Measurements from ENCODE around the gene AKR1C4. TPM values are rescaled to one million over a fixed set of nuclear protein-coding genes. Genes with fewer than 3 reads are reported as not detected.
"Not testable (repeated sequence)": the region's sequence is repeated elsewhere in the genome, so short reads cannot be mapped to it uniquely, and the experiment has no call there.

Gene AKR1C4
- total RNA-seq, 1 experiment from 2014 or later = not detected

GRCh38 chr10:5159126-5159525 is 37.5 kb upstream of the AKR1C4 start:
- H2AFZ ChIP-seq (ENCODE audit: low read length) = no peak overlapping the region
- peaks cover 4% of the 10 kb centered on the region; the same call in 1 of the 2 replicates for H3K9me3 ChIP-seq (ENCODE audit: low read length)
- H3K4me1 ChIP-seq (ENCODE audit: low read length) = no peaks in the 10 kb centered on the region

GRCh38 chr10:5163487-5163886 is 33.1 kb upstream of the AKR1C4 start:
- Histone ChIP-seq H3K27ac (ENCODE audit: low read length) (no peak overlapping the region), H3K9ac (ENCODE audit: low read length) (no peak overlapping the region), H3K4me2 (ENCODE audit: low read depth, low read length, poor library complexity, severe bottlenecking) (no peak overlapping the region)

More at GRCh38 chr10:5159126-5159525, 37.5 kb upstream of the AKR1C4 start:
- Histone ChIP-seq H3K9ac (ENCODE audit: low read length) (no peak overlapping the region), H3K9me2 (replicated peaks; ENCODE audit: insufficient read depth, low read length) (no peaks in the 10 kb centered on the region), H3K27me3 (ENCODE audit: low read length) (no peaks in the 10 kb centered on the region), H3K27ac (ENCODE audit: low read length) (no peak overlapping the region), H3K36me3 (ENCODE audit: insufficient read depth, low read length) (no peaks in the 10 kb centered on the region), H3K79me2 (ENCODE audit: low read length) (no peaks in the 10 kb centered on the region), H4K20me1 (ENCODE audit: insufficient read depth, low read depth, low read length) (no peaks in the 10 kb centered on the region), H3K4me2 (ENCODE audit: low read depth, low read length, poor library complexity, severe bottlenecking) (no peak overlapping the region), H3K4me3 (ENCODE audit: low read length) (no peak overlapping the region)
- DNase-seq = no peak

GRCh38 chr10:5165738-5166137 is 30.9 kb upstream of the AKR1C4 start:
- no peak overlapping the region for H3K9ac ChIP-seq (ENCODE audit: low read length)
- H3K36me3 ChIP-seq (ENCODE audit: insufficient read depth, low read length) = no peaks in the 10 kb centered on the region
- no peaks in the 10 kb centered on the region for H3K9me2 ChIP-seq (replicated peaks; ENCODE audit: insufficient read depth, low read length)
- H3K27me3 ChIP-seq (ENCODE audit: low read length) = no peaks in the 10 kb centered on the region
- H3K4me1 ChIP-seq (ENCODE audit: low read length) = no peaks in the 10 kb centered on the region
- DNase-seq = no peak
- no peak overlapping the region for H3K27ac ChIP-seq (ENCODE audit: low read length)
- H2AFZ ChIP-seq (ENCODE audit: low read length) = no peak overlapping the region
- no peaks in the 10 kb centered on the region for H3K79me2 ChIP-seq (ENCODE audit: low read length)
- no peaks in the 10 kb centered on the region for H4K20me1 ChIP-seq (ENCODE audit: insufficient read depth, low read depth, low read length)
- H3K9me3 ChIP-seq (ENCODE audit: low read length) = peaks cover 16% of the 10 kb centered on the region
- H3K4me3 ChIP-seq (ENCODE audit: low read length) = no peak overlapping the region
- no peak overlapping the region for H3K4me2 ChIP-seq (ENCODE audit: low read depth, low read length, poor library complexity, severe bottlenecking)

More at GRCh38 chr10:5163487-5163886, 33.1 kb upstream of the AKR1C4 start:
- Histone ChIP-seq H3K36me3 (ENCODE audit: insufficient read depth, low read length) (no peaks in the 10 kb centered on the region), H3K9me2 (replicated peaks; ENCODE audit: insufficient read depth, low read length) (no peaks in the 10 kb centered on the region), H3K27me3 (ENCODE audit: low read length) (no peaks in the 10 kb centered on the region), H3K4me3 (ENCODE audit: low read length) (no peak overlapping the region), H3K4me1 (ENCODE audit: low read length) (no peaks in the 10 kb centered on the region), H3K9me3 (ENCODE audit: low read length) (peaks cover 16% of the 10 kb centered on the region), H3K79me2 (ENCODE audit: low read length) (no peaks in the 10 kb centered on the region), H4K20me1 (ENCODE audit: insufficient read depth, low read depth, low read length) (no peaks in the 10 kb centered on the region), H2AFZ (ENCODE audit: low read length) (no peak overlapping the region)
- no peak for DNase-seq

GRCh38 chr10:5168897-5169420 is 27.7 kb upstream of the AKR1C4 start:
- Histone ChIP-seq H3K27ac (ENCODE audit: low read length) (no peak overlapping the region), H3K9me2 (replicated peaks; ENCODE audit: insufficient read depth, low read length) (no peaks in the 10 kb centered on the region), H4K20me1 (ENCODE audit: insufficient read depth, low read depth, low read length) (no peaks in the 10 kb centered on the region), H3K4me2 (ENCODE audit: low read depth, low read length, poor library complexity, severe bottlenecking) (no peak overlapping the region), H3K27me3 (ENCODE audit: low read length) (no peaks in the 10 kb centered on the region), H3K4me1 (ENCODE audit: low read length) (no peaks in the 10 kb centered on the region), H3K79me2 (ENCODE audit: low read length) (no peaks in the 10 kb centered on the region), H3K9me3 (ENCODE audit: low read length) (peaks cover 12% of the 10 kb centered on the region), H3K36me3 (ENCODE audit: insufficient read depth, low read length) (no peaks in the 10 kb centered on the region), H2AFZ (ENCODE audit: low read length) (no peak overlapping the region), H3K9ac (ENCODE audit: low read length) (no peak overlapping the region), H3K4me3 (ENCODE audit: low read length) (no peak overlapping the region)
- DNase-seq = no peak

- H3K4me3 ChIP-seq (ENCODE audit: low read length); H3K79me2 ChIP-seq (ENCODE audit: low read length); H3K9me3 ChIP-seq (ENCODE audit: low read length); H4K20me1 ChIP-seq (ENCODE audit: insufficient read depth, low read depth, low read length); DNase-seq; H2AFZ ChIP-seq (ENCODE audit: low read length); H3K36me3 ChIP-seq (ENCODE audit: insufficient read depth, low read length); H3K27ac ChIP-seq (ENCODE audit: low read length); H3K4me2 ChIP-seq (ENCODE audit: low read depth, low read length, poor library complexity, severe bottlenecking); H3K27me3 ChIP-seq (ENCODE audit: low read length); H3K9ac ChIP-seq (ENCODE audit: low read length); H3K9me2 ChIP-seq (replicated peaks; ENCODE audit: insufficient read depth, low read length); H3K4me1 ChIP-seq (ENCODE audit: low read length): not testable (repeated sequence)
Observed at GRCh38 chr10:5175581-5175980, 21.1 kb upstream of the AKR1C4 start.

- not testable (repeated sequence) for H3K27me3 ChIP-seq (ENCODE audit: low read length); H3K79me2 ChIP-seq (ENCODE audit: low read length); H3K4me3 ChIP-seq (ENCODE audit: low read length); H2AFZ ChIP-seq (ENCODE audit: low read length); H3K9me2 ChIP-seq (replicated peaks; ENCODE audit: insufficient read depth, low read length); H3K4me2 ChIP-seq (ENCODE audit: low read depth, low read length, poor library complexity, severe bottlenecking); DNase-seq; H3K4me1 ChIP-seq (ENCODE audit: low read length); H3K36me3 ChIP-seq (ENCODE audit: insufficient read depth, low read length); H3K9me3 ChIP-seq (ENCODE audit: low read length); H3K9ac ChIP-seq (ENCODE audit: low read length); H3K27ac ChIP-seq (ENCODE audit: low read length); H4K20me1 ChIP-seq (ENCODE audit: insufficient read depth, low read depth, low read length)
Observed at GRCh38 chr10:5180503-5180902, 16.1 kb upstream of the AKR1C4 start.

GRCh38 chr10:5183923-5184322 is 12.7 kb upstream of the AKR1C4 start:
- no peaks in the 10 kb centered on the region for H3K79me2 ChIP-seq (ENCODE audit: low read length)
- H3K9ac ChIP-seq (ENCODE audit: low read length) = no peak overlapping the region
- no peaks in the 10 kb centered on the region for H3K9me2 ChIP-seq (replicated peaks; ENCODE audit: insufficient read depth, low read length)
- DNase-seq = no peak
- no peaks in the 10 kb centered on the region for H3K9me3 ChIP-seq (ENCODE audit: low read length)
- no peaks in the 10 kb centered on the region for H3K36me3 ChIP-seq (ENCODE audit: insufficient read depth, low read length)
- H3K4me3 ChIP-seq (ENCODE audit: low read length) = no peak overlapping the region
- no peak overlapping the region for H2AFZ ChIP-seq (ENCODE audit: low read length)
- H3K4me1 ChIP-seq (ENCODE audit: low read length) = peaks cover 5% of the 10 kb centered on the region; the same call in 1 of the 2 replicates
- no peaks in the 10 kb centered on the region for H3K27me3 ChIP-seq (ENCODE audit: low read length)
- H3K27ac ChIP-seq (ENCODE audit: low read length) = no peak overlapping the region
- H4K20me1 ChIP-seq (ENCODE audit: insufficient read depth, low read depth, low read length) = no peaks in the 10 kb centered on the region
- no peak overlapping the region for H3K4me2 ChIP-seq (ENCODE audit: low read depth, low read length, poor library complexity, severe bottlenecking)

GRCh38 chr10:5184987-5185775 is 11.5 kb upstream of the AKR1C4 start, which contains the start of gene AKR1C8:
Gene AKR1C8, minus strand, starts transcription at chr10:5185150. Its CDS starts 46 bp downstream, at chr10:5185104.
- no peaks in the 10 kb centered on the region for H4K20me1 ChIP-seq (ENCODE audit: insufficient read depth, low read depth, low read length)
- H3K27ac ChIP-seq (ENCODE audit: low read length) = no peak within 1 kb of the TSS
- no peaks in the 10 kb centered on the region for H3K79me2 ChIP-seq (ENCODE audit: low read length)
- H3K27me3 ChIP-seq (ENCODE audit: low read length) = no peaks in the 10 kb centered on the region
- no peaks in the 10 kb centered on the region for H3K9me3 ChIP-seq (ENCODE audit: low read length)
- no peaks in the 10 kb centered on the region for H3K36me3 ChIP-seq (ENCODE audit: insufficient read depth, low read length)
- no peak within 1 kb of the TSS for H2AFZ ChIP-seq (ENCODE audit: low read length)
- no peaks in the 10 kb centered on the region for H3K9me2 ChIP-seq (replicated peaks; ENCODE audit: insufficient read depth, low read length)
- peaks cover 5% of the 10 kb centered on the region; the same call in 1 of the 2 replicates for H3K4me1 ChIP-seq (ENCODE audit: low read length)
- H3K4me2 ChIP-seq (ENCODE audit: low read depth, low read length, poor library complexity, severe bottlenecking) = no peak within 1 kb of the TSS
- H3K4me3 ChIP-seq (ENCODE audit: low read length) = no peak within 1 kb of the TSS
- no peak for DNase-seq
- H3K9ac ChIP-seq (ENCODE audit: low read length) = no peak within 1 kb of the TSS

All from Karpas-422 (cell line).